ENCODE data around the gene SRSF4.
A peak's percentile ranks its signal among the peaks of the same experiment; 100 is the strongest.

The SRSF4 gene

GRCh38 chr1:29217633-29218032 lies 35.9 kb upstream of the SRSF4 start:
- DNase-seq (ENCODE audit: insufficient read length): no peak
- no peak for FAIRE-seq
- TF ChIP-seq POLR2A (IDR thresholded peaks at IDR 0.05; ENCODE audit: low read depth, low read length) (no peak), POLR2AphosphoS5 (IDR thresholded peaks at IDR 0.05; ENCODE audit: low read depth, low read length) (no peak), TAF1 (IDR thresholded peaks at IDR 0.05; ENCODE audit: borderline replicate concordance, low read depth, low read length) (no peak)

DNA sequence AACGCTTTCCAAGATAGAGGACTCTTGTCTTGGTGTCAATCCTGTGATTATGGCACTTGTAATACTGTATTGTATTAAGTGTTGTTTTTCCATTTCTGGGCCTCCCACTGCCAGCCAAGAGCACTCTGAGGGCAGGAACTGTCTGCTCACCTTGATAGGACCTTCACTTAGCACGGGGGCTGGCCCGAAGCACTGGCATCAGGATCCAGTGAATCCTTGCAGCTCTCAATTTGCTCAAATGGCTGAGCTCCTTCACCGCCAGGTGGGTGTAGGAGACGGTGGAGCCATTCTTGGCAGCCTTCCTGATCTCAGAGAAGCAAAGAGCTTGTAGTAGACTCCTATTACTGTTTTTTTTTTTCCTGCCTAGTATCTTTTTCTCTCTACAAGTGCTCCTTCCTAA lies 31.4 kb upstream of the SRSF4 start:
- TF ChIP-seq TAF1 (IDR thresholded peaks at IDR 0.05; ENCODE audit: borderline replicate concordance, low read depth, low read length) (no peak), POLR2AphosphoS5 (IDR thresholded peaks at IDR 0.05; ENCODE audit: low read depth, low read length) (no peak), POLR2A (IDR thresholded peaks at IDR 0.05; ENCODE audit: low read depth, low read length) (no peak)
- FAIRE-seq (no peak), DNase-seq (ENCODE audit: insufficient read length) (no peak)

- FAIRE-seq: no peak
- TF ChIP-seq POLR2A (IDR thresholded peaks at IDR 0.05; ENCODE audit: low read depth, low read length): no peak
- no peak for TF ChIP-seq POLR2AphosphoS5 (IDR thresholded peaks at IDR 0.05; ENCODE audit: low read depth, low read length)
- no peak for TF ChIP-seq TAF1 (IDR thresholded peaks at IDR 0.05; ENCODE audit: borderline replicate concordance, low read depth, low read length)
- DNase-seq (ENCODE audit: insufficient read length): no peak
These were observed 29.7 kb upstream of the SRSF4 start for GRCh38 chr1:29211086-29212030.

- TF ChIP-seq TAF1 (IDR thresholded peaks at IDR 0.05; ENCODE audit: borderline replicate concordance, low read depth, low read length) (no peak), POLR2A (IDR thresholded peaks at IDR 0.05; ENCODE audit: low read depth, low read length) (no peak), POLR2AphosphoS5 (IDR thresholded peaks at IDR 0.05; ENCODE audit: low read depth, low read length) (no peak)
- FAIRE-seq (no peak), DNase-seq (ENCODE audit: insufficient read length) (no peak)
These were observed 28.8 kb upstream of the SRSF4 start for GRCh38 chr1:29210278-29211085.

DNA sequence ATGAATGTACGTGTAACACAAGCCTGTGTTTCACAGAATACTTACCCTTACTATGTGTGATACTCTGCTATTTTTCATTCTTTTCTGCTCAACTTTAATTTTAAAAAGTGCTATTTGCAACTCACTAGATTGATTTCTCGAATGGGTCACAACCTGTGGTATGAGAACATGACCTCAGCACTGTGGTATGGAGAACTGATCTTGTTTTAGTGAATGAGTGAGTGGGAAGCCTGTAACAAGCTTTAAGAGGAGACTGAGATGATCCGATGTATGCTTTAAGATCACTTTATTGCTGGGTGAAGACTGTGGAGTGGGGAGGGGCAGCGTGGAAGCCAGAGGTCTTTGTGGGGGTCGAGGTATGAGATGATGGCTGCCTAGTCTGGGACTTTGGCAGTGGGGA lies 27.5 kb upstream of the SRSF4 start:
- FAIRE-seq: no peak
- no peak for DNase-seq (ENCODE audit: insufficient read length)
- no peak for TF ChIP-seq POLR2AphosphoS5 (IDR thresholded peaks at IDR 0.05; ENCODE audit: low read depth, low read length)
- no peak for TF ChIP-seq POLR2A (IDR thresholded peaks at IDR 0.05; ENCODE audit: low read depth, low read length)
- TF ChIP-seq TAF1 (IDR thresholded peaks at IDR 0.05; ENCODE audit: borderline replicate concordance, low read depth, low read length): no peak

GRCh38 chr1:29208442-29208841 lies 26.7 kb upstream of the SRSF4 start:
- DNase-seq (ENCODE audit: insufficient read length) (no peak), FAIRE-seq (no peak)
- no peak for TF ChIP-seq POLR2A (IDR thresholded peaks at IDR 0.05; ENCODE audit: low read depth, low read length)
- TF ChIP-seq TAF1 (IDR thresholded peaks at IDR 0.05; ENCODE audit: borderline replicate concordance, low read depth, low read length): no peak
- TF ChIP-seq POLR2AphosphoS5 (IDR thresholded peaks at IDR 0.05; ENCODE audit: low read depth, low read length): no peak

- TF ChIP-seq TAF1 (IDR thresholded peaks at IDR 0.05; ENCODE audit: borderline replicate concordance, low read depth, low read length) (no peak), POLR2A (IDR thresholded peaks at IDR 0.05; ENCODE audit: low read depth, low read length) (no peak), POLR2AphosphoS5 (IDR thresholded peaks at IDR 0.05; ENCODE audit: low read depth, low read length) (no peak)
- FAIRE-seq: peak; percentile 99
These were observed 21.1 kb upstream of the SRSF4 start for GRCh38 chr1:29202584-29203340.

DNA sequence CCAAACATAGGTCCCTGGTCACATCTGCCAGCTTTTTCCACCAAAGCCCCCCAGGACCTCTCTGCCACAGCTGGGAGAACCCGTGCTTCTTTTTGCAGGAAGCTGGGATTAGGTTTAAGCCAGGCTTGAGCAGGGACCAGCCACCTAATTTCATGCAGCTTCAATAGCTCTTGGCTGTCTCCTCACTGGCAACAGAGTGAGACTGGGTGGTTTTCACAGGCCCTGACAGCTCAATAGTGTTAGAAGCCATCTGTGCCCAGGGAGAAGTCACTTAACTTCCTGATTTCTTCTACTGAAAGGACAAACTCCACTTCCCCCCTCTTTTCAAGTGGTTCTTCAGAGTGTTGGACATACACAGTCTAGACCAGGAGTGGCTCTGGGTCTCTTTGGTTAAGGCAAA lies 20.4 kb upstream of the SRSF4 start:
- DNase-seq (ENCODE audit: insufficient read length): no peak
- TF ChIP-seq POLR2A (IDR thresholded peaks at IDR 0.05; ENCODE audit: low read depth, low read length): no peak
- TF ChIP-seq POLR2AphosphoS5 (IDR thresholded peaks at IDR 0.05; ENCODE audit: low read depth, low read length): no peak
- TF ChIP-seq TAF1 (IDR thresholded peaks at IDR 0.05; ENCODE audit: borderline replicate concordance, low read depth, low read length): no peak
- FAIRE-seq: no peak

More at GRCh38 chr1:29202584-29203340, 21.1 kb upstream of the SRSF4 start:
- peak; percentile 76 for DNase-seq (ENCODE audit: insufficient read length)

GRCh38 chr1:29201595-29202051 lies 19.9 kb upstream of the SRSF4 start:
- FAIRE-seq (no peak), DNase-seq (ENCODE audit: insufficient read length) (no peak)
- TF ChIP-seq POLR2AphosphoS5 (IDR thresholded peaks at IDR 0.05; ENCODE audit: low read depth, low read length) (no peak), POLR2A (IDR thresholded peaks at IDR 0.05; ENCODE audit: low read depth, low read length) (no peak), TAF1 (IDR thresholded peaks at IDR 0.05; ENCODE audit: borderline replicate concordance, low read depth, low read length) (no peak)

GRCh38 chr1:29200906-29201594 lies 19.4 kb upstream of the SRSF4 start:
- TF ChIP-seq POLR2AphosphoS5 (IDR thresholded peaks at IDR 0.05; ENCODE audit: low read depth, low read length) (no peak), POLR2A (IDR thresholded peaks at IDR 0.05; ENCODE audit: low read depth, low read length) (no peak), TAF1 (IDR thresholded peaks at IDR 0.05; ENCODE audit: borderline replicate concordance, low read depth, low read length) (no peak)
- no peak for FAIRE-seq
- DNase-seq (ENCODE audit: insufficient read length): no peak

Measured in GM12892 (cell line).